Uterus (tissue), 2 donors: ENCODE results near the gene CPVL.
A peak's percentile ranks its signal among the peaks of the same experiment; 100 is the strongest.

ENCODE experiments used
- POLR2A ChIP-seq, 2 donors: fragments of 450-650 bp; IDR thresholded peaks; one replicate each; pipeline ENCODE4 v1.6.1; 2016; ENCODE audit warnings: antibody characterized with exemption in 2 of 2, mild to moderate bottlenecking in 1 of 2, moderate library complexity in 1 of 2
- TF ChIP-seq, protein P1 (sequence below), 4 experiments: fragments of 200-600 bp in 2 of 4; fragments of 450-650 bp in 2 of 4; sonication (generic) in 2 of 4; IDR thresholded peaks; one replicate each; pipeline ENCODE4 v1.5.1; 2016 to 2019; ENCODE audit warnings: antibody characterized with exemption in 4 of 4, mild to moderate bottlenecking in 2 of 4, moderate library complexity in 1 of 4

- TF ChIP-seq, protein P1, sequence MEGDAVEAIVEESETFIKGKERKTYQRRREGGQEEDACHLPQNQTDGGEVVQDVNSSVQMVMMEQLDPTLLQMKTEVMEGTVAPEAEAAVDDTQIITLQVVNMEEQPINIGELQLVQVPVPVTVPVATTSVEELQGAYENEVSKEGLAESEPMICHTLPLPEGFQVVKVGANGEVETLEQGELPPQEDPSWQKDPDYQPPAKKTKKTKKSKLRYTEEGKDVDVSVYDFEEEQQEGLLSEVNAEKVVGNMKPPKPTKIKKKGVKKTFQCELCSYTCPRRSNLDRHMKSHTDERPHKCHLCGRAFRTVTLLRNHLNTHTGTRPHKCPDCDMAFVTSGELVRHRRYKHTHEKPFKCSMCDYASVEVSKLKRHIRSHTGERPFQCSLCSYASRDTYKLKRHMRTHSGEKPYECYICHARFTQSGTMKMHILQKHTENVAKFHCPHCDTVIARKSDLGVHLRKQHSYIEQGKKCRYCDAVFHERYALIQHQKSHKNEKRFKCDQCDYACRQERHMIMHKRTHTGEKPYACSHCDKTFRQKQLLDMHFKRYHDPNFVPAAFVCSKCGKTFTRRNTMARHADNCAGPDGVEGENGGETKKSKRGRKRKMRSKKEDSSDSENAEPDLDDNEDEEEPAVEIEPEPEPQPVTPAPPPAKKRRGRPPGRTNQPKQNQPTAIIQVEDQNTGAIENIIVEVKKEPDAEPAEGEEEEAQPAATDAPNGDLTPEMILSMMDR (IDR thresholded peaks at IDR 0.05) = no peak
- peak in 1 of 2 donors; percentile 13 for TF ChIP-seq POLR2A (IDR thresholded peaks at IDR 0.05)
Observed at GRCh38 chr7:29146057-29146706, at the start of gene CPVL.
